Immature natural killer cell (primary cell): ENCODE measurements around the gene PARK7. TPM values are rescaled to one million over a fixed set of nuclear protein-coding genes. Genes with fewer than 3 reads are reported as not detected.
"Not testable (repeated sequence)": the region's sequence is repeated elsewhere in the genome, so short reads cannot be mapped to it uniquely, and the experiment has no call there.

Experiments used
- DNase-seq, 3 donors: peaks; one replicate each; pipeline ENCODE4 v3.0.0; 2022; ENCODE audit warnings: mixed read lengths in 1 of 3
- H3K27ac Mint-ChIP-seq, 6 donors: one replicate each; pipeline ENCODE4 v1.8.0; 2020; ENCODE audit warnings: mixed read lengths in 6 of 6, mild to moderate bottlenecking in 5 of 6, inconsistent platforms in 4 of 6, moderate library complexity in 3 of 6
- H3K27me3 Mint-ChIP-seq, 3 donors: one replicate each; pipeline ENCODE4 v1.8.0; 2020 to 2021; ENCODE audit warnings: low read depth in 3 of 3, mild to moderate bottlenecking in 3 of 3, mixed read lengths in 3 of 3, moderate library complexity in 3 of 3, inconsistent platforms in 1 of 3
- H3K36me3 Mint-ChIP-seq, 3 donors: one replicate each; pipeline ENCODE4 v1.8.0; 2020; ENCODE audit warnings: mixed read lengths in 3 of 3, inconsistent platforms in 2 of 3, mild to moderate bottlenecking in 2 of 3
- H3K4me1 Mint-ChIP-seq, 2 donors: one replicate each; pipeline ENCODE4 v1.8.0; 2020; ENCODE audit warnings: inconsistent platforms in 2 of 2, mild to moderate bottlenecking in 2 of 2, mixed read lengths in 2 of 2, moderate library complexity in 1 of 2
- H3K4me3 Mint-ChIP-seq, 5 donors: one replicate each; pipeline ENCODE4 v1.8.0; 2020; ENCODE audit warnings: mild to moderate bottlenecking in 5 of 5, mixed read lengths in 5 of 5, inconsistent platforms in 3 of 5, moderate library complexity in 3 of 5
- H3K9me3 Mint-ChIP-seq, 6 donors: one replicate each; pipeline ENCODE4 v1.8.0; 2020; ENCODE audit warnings: mild to moderate bottlenecking in 6 of 6, mixed read lengths in 6 of 6, inconsistent platforms in 4 of 6, moderate library complexity in 3 of 6
- polyA plus RNA-seq, 3 donors: library from polyadenylated mRNA; unstranded; fragments of 300-500 nt; fragmentation: Illumina TruSeq; gene quantifications; one replicate each; pipeline ENCODE4 v1.2.3, GENCODE V29; 2021

PARK7 gene
- polyA plus RNA-seq, 3 donors from 2014 or later, result 400 to 579 (median 427) TPM

- H3K4me1 Mint-ChIP-seq, result peaks cover 30 to 36% of the 10 kb centered on the region in 2 donors
- H3K9me3 Mint-ChIP-seq, result no peaks in the 10 kb centered on the region
- H3K4me3 Mint-ChIP-seq, result peak overlapping the region; percentile 88 to 94 (median 91)
- peak overlapping the region; percentile 98 to 99 (median 99) for H3K27ac Mint-ChIP-seq
- H3K27me3 Mint-ChIP-seq, result peaks cover 10 to 13% (median 12%) of the 10 kb centered on the region in 3 donors
- no peak for DNase-seq
- no peaks in the 10 kb centered on the region for H3K36me3 Mint-ChIP-seq
Measured at GRCh38 chr1:7954683-7955082, 6.8 kb upstream of the PARK7 start.

GRCh38 chr1:7956218-7957032 is 5.1 kb upstream of the PARK7 start:
- Mint-ChIP-seq H3K9me3 (no peaks in the 10 kb centered on the region), H3K4me1 (peaks cover 38 to 43% of the 10 kb centered on the region in 2 donors), H3K4me3 (peak overlapping the region in 1 of 5 donors; percentile 43), H3K27ac (peak overlapping the region in 5 of 6 donors; percentile 40 to 88 (median 83)), H3K27me3 (peaks cover 14 to 21% (median 14%) of the 10 kb centered on the region in 3 donors), H3K36me3 (no peaks in the 10 kb centered on the region)
- no peak for DNase-seq

- no peak for DNase-seq
- Mint-ChIP-seq H3K4me1 (peaks cover 49 to 58% of the 10 kb centered on the region in 2 donors), H3K27ac (peak overlapping the region; percentile 96 to 100 (median 99)), H3K36me3 (peaks cover 9 to 13% (median 12%) of the 10 kb centered on the region in 3 donors), H3K27me3 (peaks cover 10 to 17% (median 13%) of the 10 kb centered on the region in 3 donors), H3K4me3 (peak overlapping the region; percentile 94 to 100 (median 96)), H3K9me3 (no peaks in the 10 kb centered on the region)
Measured at GRCh38 chr1:7960165-7960564, 1.3 kb upstream of the PARK7 start.

- H3K27me3 Mint-ChIP-seq, result peaks cover 10 to 17% (median 13%) of the 10 kb centered on the region in 3 donors
- H3K27ac Mint-ChIP-seq, result peak overlapping the region; percentile 96 to 100 (median 99)
- H3K4me1 Mint-ChIP-seq, result peaks cover 48 to 60% of the 10 kb centered on the region in 2 donors
- H3K9me3 Mint-ChIP-seq, result no peaks in the 10 kb centered on the region
- H3K4me3 Mint-ChIP-seq, result peak overlapping the region; percentile 94 to 100 (median 96)
- DNase-seq, result no peak
- H3K36me3 Mint-ChIP-seq, result peaks cover 13 to 14% (median 14%) of the 10 kb centered on the region in 3 donors
Measured at GRCh38 chr1:7960867-7961215, 670 bp upstream of the PARK7 start.

- Mint-ChIP-seq H3K27ac (peak overlapping the region; percentile 92 to 99 (median 98)), H3K4me3 (peak overlapping the region; percentile 94 to 100 (median 96)), H3K9me3 (no peaks in the 10 kb centered on the region), H3K36me3 (peaks cover 17 to 19% (median 19%) of the 10 kb centered on the region in 3 donors), H3K4me1 (peaks cover 52 to 64% of the 10 kb centered on the region in 2 donors), H3K27me3 (peaks cover 10 to 17% (median 13%) of the 10 kb centered on the region in 3 donors)
- no peak for DNase-seq
Measured at GRCh38 chr1:7962014-7962335, 464 bp downstream of the PARK7 start.

- H3K9me3 Mint-ChIP-seq, result no peaks in the 10 kb centered on the region
- peak overlapping the region; percentile 94 to 100 (median 96) for H3K4me3 Mint-ChIP-seq
- H3K36me3 Mint-ChIP-seq, result peaks cover 19 to 22% (median 20%) of the 10 kb centered on the region in 3 donors
- no peak for DNase-seq
- H3K4me1 Mint-ChIP-seq, result peaks cover 56 to 71% of the 10 kb centered on the region in 2 donors
- H3K27me3 Mint-ChIP-seq, result peaks cover 10 to 17% (median 13%) of the 10 kb centered on the region in 3 donors
- peak overlapping the region; percentile 92 to 99 (median 98) for H3K27ac Mint-ChIP-seq
Measured at GRCh38 chr1:7962636-7963377, 1.3 kb downstream of the PARK7 start.

GRCh38 chr1:7963378-7963730 is 1.8 kb downstream of the PARK7 start:
- peaks cover 19 to 22% (median 20%) of the 10 kb centered on the region in 3 donors for H3K36me3 Mint-ChIP-seq

DNA sequence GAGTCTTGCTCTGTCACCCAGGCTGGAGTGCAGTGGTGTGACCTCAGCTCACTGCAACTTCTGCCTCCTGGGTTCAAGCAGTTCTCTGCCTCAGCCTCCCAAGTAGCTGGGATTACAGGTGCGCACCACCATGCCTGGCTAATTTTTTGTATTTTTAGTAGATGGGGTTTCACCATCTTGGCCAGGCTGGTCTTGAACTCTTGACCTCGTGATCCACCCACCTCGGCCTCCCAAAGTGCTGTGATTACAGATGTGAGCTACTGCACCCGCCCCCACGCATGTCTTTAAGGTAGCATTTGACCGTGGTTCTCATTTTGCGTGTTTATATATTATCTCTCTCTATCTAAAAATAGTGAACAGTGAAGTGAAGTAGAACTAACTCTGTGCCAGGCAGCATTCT is 2.3 kb downstream of the PARK7 start:
- peaks cover 56 to 73% of the 10 kb centered on the region in 2 donors for H3K4me1 Mint-ChIP-seq
- peaks cover 19 to 25% (median 20%) of the 10 kb centered on the region in 3 donors for H3K36me3 Mint-ChIP-seq
- H3K27ac Mint-ChIP-seq, result peak overlapping the region; percentile 11 to 72 (median 50)
- not testable (repeated sequence) for H3K9me3 Mint-ChIP-seq, DNase-seq
- peaks cover 10 to 17% (median 11%) of the 10 kb centered on the region in 3 donors for H3K27me3 Mint-ChIP-seq
- peak overlapping the region in 4 of 5 donors; percentile 44 to 96 (median 56) for H3K4me3 Mint-ChIP-seq

More at GRCh38 chr1:7963378-7963730, 1.8 kb downstream of the PARK7 start:
- not testable (repeated sequence) for DNase-seq, H3K9me3 Mint-ChIP-seq
- Mint-ChIP-seq H3K27ac (peak overlapping the region; percentile 67 to 99 (median 98)), H3K4me1 (peaks cover 56 to 71% of the 10 kb centered on the region in 2 donors), H3K27me3 (peaks cover 10 to 17% (median 11%) of the 10 kb centered on the region in 3 donors), H3K4me3 (peak overlapping the region in 4 of 5 donors; percentile 94 to 100 (median 96))

DNA sequence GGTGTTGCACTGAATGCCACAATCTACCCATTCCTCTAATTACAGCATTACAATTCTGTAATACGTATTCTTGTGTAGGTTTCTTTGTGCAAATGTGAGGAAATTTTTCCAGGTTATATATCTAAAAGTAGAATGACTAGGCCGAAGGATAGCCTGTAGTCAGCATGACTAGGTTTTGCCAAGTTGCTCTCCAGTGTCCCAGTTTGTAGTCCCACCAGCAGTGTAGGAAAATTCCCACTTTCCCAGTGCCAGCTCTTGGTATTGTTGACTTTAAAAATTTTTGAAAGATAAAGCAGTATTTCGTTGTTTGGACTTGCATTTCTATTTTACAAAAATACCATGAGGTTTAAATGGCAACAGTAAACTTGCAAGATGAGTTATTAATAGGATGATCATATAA is 3.0 kb downstream of the PARK7 start:
- H3K27me3 Mint-ChIP-seq, result peaks cover 10 to 17% (median 11%) of the 10 kb centered on the region in 3 donors
- peak overlapping the region in 3 of 6 donors; percentile 11 to 45 (median 26) for H3K27ac Mint-ChIP-seq
- H3K4me1 Mint-ChIP-seq, result peaks cover 55 to 77% of the 10 kb centered on the region in 2 donors
- H3K36me3 Mint-ChIP-seq, result peaks cover 19 to 31% (median 25%) of the 10 kb centered on the region in 3 donors
- no peak overlapping the region for H3K4me3 Mint-ChIP-seq
- H3K9me3 Mint-ChIP-seq, result no peaks in the 10 kb centered on the region
- no peak for DNase-seq

- peaks cover 0 to 2% (median under 1%) of the 10 kb centered on the region in 3 donors for H3K27me3 Mint-ChIP-seq
- H3K4me1 Mint-ChIP-seq, result peaks cover 39 to 60% of the 10 kb centered on the region in 2 donors
- peaks cover 28 to 53% (median 38%) of the 10 kb centered on the region in 3 donors for H3K36me3 Mint-ChIP-seq
- no peaks in the 10 kb centered on the region for H3K9me3 Mint-ChIP-seq
- no peak for DNase-seq
- peak overlapping the region in 1 of 5 donors; percentile 42 for H3K4me3 Mint-ChIP-seq
- peak overlapping the region in 2 of 6 donors; percentile 11 to 48 for H3K27ac Mint-ChIP-seq
Measured at GRCh38 chr1:7967196-7967595, 5.7 kb downstream of the PARK7 start.

DNA sequence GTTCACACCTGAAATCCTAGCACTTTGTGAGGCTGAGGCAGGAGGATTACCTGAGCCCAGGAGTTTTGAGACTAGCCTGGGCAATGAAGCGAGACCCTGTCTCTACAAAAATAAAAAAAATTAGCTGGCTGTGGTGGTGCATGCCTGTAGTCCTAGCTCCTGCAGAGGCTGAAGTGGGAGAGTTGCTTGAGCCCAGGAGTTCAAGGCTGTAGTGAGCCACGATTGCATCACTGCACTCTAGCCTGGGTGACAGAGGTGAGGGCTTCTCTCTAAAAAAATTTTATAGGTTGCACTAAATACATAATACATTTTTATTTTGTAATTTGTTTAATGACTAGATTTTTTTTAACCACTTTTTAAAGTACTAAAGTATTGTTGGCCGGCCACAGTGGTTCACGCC is 6.1 kb downstream of the PARK7 start:
- H3K9me3 Mint-ChIP-seq, result no peaks in the 10 kb centered on the region
- H3K27ac Mint-ChIP-seq, result peak overlapping the region in 2 of 6 donors; percentile 36 to 48
- H3K4me1 Mint-ChIP-seq, result peaks cover 34 to 56% of the 10 kb centered on the region in 2 donors
- no peak overlapping the region for H3K4me3 Mint-ChIP-seq
- DNase-seq, result no peak
- H3K36me3 Mint-ChIP-seq, result peaks cover 28 to 56% (median 38%) of the 10 kb centered on the region in 3 donors
- H3K27me3 Mint-ChIP-seq, result no peaks in the 10 kb centered on the region

GRCh38 chr1:7970246-7970645 is 8.7 kb downstream of the PARK7 start:
- no peak overlapping the region for H3K4me3 Mint-ChIP-seq
- peak overlapping the region in 2 of 6 donors; percentile 4 to 12 for H3K27ac Mint-ChIP-seq
- H3K4me1 Mint-ChIP-seq, result peaks cover 18 to 30% of the 10 kb centered on the region in 2 donors
- no peaks in the 10 kb centered on the region for H3K9me3 Mint-ChIP-seq
- peaks cover 19 to 51% (median 28%) of the 10 kb centered on the region in 3 donors for H3K36me3 Mint-ChIP-seq
- H3K27me3 Mint-ChIP-seq, result peaks cover 0 to 2% (median 0%) of the 10 kb centered on the region in 3 donors
- DNase-seq, result no peak

DNA sequence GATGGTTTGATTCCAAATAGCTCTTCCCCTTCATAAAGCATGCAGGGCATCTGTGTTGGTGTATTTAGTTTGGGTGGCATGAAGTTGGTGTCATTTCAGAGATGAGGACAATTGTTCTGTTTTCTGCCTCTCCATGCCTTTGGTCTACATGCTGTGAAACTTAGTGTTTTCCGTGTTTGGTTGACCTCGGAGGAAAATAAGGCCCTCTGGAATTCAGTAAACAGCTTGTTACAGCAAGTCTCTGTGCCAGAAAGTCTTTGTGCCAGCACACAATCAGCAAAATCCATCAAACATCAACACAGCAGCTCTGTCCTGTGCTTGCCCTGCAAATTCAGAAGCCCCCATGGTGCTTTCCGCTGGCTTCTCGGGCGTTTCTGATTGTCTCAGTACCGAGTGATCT is 9.5 kb downstream of the PARK7 start:
- H3K27me3 Mint-ChIP-seq, result peaks cover 0 to 2% (median 0%) of the 10 kb centered on the region in 3 donors
- peaks cover 14 to 22% of the 10 kb centered on the region in 2 donors for H3K4me1 Mint-ChIP-seq
- no peaks in the 10 kb centered on the region for H3K9me3 Mint-ChIP-seq
- H3K4me3 Mint-ChIP-seq, result no peak overlapping the region
- DNase-seq, result no peak
- H3K36me3 Mint-ChIP-seq, result peaks cover 18 to 52% (median 26%) of the 10 kb centered on the region in 3 donors
- no peak overlapping the region for H3K27ac Mint-ChIP-seq
